Cardiac fibroblast (primary cell): ENCODE measurements around the gene TRIP13.
"Not testable (repeated sequence)": the region's sequence is repeated elsewhere in the genome, so short reads cannot be mapped to it uniquely, and the experiment has no call there.

Experiments used
- DNase-seq, 2 donors: peaks; one replicate each; pipeline versions ENCODE4 v3.0.0 to v3.0.0-alpha.2; 2010; ENCODE audit warnings: low read depth in 2 of 2
- H3K4me3 ChIP-seq, 2 donors: replicated peaks in 1 of 2; 1 replicate in 1 of 2; 2 replicates in 1 of 2; pipeline ENCODE4 v1.5.1; 2011; ENCODE audit warnings: low read depth in 2 of 2, low read length in 2 of 2, mild to moderate bottlenecking in 2 of 2, moderate library complexity in 1 of 2
- TF ChIP-seq, protein P1 (sequence below): IDR thresholded peaks from one replicate; pipeline ENCODE4 v1.5.1; 2011; ENCODE audit warnings: low read depth, mild to moderate bottlenecking, low read length, inconsistent platforms

Gene TRIP13, protein sequence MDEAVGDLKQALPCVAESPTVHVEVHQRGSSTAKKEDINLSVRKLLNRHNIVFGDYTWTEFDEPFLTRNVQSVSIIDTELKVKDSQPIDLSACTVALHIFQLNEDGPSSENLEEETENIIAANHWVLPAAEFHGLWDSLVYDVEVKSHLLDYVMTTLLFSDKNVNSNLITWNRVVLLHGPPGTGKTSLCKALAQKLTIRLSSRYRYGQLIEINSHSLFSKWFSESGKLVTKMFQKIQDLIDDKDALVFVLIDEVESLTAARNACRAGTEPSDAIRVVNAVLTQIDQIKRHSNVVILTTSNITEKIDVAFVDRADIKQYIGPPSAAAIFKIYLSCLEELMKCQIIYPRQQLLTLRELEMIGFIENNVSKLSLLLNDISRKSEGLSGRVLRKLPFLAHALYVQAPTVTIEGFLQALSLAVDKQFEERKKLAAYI

DNA sequence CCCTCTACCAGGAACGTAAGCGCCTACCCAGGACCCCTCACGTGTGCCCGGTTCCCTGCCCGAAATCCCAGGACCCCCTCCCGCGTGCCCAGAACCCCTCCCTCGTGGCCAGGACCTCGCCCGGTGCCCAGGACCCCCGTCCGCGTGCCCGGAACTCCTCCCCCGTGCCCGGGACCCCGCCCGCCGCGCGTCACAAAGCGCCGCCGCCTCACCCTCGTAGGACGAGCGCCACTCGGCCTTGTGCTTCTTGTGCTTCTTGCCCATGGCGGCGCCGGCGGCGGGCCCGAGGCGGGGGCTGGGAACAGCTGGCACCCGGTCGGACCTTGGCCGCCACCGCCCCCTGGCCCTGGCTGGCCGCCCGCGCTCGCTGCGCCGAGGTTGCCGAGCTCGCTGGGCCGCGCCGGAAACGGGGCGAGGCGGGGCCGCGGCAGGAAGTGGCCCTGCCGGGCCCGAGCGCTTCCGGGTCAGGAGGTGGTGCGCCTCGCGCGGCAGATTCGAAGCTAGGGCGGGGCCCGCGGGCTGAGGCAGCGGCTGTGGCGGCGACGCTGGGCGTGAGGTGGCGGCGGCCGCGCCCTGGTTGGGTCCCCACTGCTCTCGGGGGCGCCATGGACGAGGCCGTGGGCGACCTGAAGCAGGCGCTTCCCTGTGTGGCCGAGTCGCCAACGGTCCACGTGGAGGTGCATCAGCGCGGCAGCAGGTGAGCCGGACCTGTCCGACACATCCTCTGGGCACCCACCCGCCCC, at the start of gene TRIP13, which contains the start of gene BRD9:
Gene TRIP13, plus strand, starts transcription at position 491 of the 743 bp plus-strand sequence. Its CDS starts 115 bp downstream, at position 606.
Gene BRD9, minus strand, starts transcription at position 408 of the 743 bp plus-strand sequence. Its CDS starts 144 bp downstream, at position 264.
- H3K4me3 ChIP-seq = peak within 1 kb of the TSS; percentile 73 to 91
- TF ChIP-seq, protein P1, sequence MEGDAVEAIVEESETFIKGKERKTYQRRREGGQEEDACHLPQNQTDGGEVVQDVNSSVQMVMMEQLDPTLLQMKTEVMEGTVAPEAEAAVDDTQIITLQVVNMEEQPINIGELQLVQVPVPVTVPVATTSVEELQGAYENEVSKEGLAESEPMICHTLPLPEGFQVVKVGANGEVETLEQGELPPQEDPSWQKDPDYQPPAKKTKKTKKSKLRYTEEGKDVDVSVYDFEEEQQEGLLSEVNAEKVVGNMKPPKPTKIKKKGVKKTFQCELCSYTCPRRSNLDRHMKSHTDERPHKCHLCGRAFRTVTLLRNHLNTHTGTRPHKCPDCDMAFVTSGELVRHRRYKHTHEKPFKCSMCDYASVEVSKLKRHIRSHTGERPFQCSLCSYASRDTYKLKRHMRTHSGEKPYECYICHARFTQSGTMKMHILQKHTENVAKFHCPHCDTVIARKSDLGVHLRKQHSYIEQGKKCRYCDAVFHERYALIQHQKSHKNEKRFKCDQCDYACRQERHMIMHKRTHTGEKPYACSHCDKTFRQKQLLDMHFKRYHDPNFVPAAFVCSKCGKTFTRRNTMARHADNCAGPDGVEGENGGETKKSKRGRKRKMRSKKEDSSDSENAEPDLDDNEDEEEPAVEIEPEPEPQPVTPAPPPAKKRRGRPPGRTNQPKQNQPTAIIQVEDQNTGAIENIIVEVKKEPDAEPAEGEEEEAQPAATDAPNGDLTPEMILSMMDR = no peak
- DNase-seq = peak; percentile 70 to 77

DNA sequence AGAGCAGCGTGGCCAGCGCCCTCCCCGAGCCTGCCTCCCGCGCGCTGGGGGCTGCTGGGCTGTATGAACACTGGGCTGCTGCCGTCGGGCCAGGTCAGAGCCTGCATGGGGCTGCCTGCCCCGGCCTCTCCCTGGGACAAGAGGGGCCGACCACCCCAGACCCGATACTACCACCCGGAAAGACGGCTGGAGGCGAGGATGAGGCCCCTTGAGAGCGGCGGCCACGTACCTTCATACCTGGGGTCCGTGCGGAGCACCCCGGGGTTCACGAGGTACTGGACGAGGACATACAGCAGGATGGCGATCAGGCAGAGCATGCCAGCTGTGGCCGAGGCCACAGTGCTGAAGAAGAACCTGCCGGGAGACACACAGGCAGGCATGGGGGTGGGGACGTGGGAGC, 49.3 kb upstream of the TRIP13 start:
- not testable (repeated sequence) for DNase-seq, H3K4me3 ChIP-seq

DNA sequence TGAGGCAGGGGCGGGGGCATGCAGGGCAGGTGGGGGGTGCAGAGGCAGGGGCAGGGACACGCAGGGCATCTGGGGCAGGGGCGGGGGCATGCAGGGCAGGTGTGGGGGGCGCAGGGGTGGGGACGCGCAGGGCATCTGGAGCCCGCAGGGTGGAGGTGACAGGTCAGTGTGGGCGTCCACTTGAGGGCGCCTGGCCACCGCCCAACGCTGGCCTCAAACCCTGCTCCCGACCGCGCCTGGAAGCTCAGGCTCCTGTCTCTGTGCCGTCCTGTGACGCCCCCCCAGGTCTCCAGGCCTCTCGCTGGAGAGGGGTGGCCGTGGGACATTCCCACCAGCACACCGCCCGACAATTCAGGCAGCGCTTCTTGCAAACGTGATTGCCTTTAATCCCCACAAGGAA, 48.8 kb upstream of the TRIP13 start:
- not testable (repeated sequence) for DNase-seq, H3K4me3 ChIP-seq

DNA sequence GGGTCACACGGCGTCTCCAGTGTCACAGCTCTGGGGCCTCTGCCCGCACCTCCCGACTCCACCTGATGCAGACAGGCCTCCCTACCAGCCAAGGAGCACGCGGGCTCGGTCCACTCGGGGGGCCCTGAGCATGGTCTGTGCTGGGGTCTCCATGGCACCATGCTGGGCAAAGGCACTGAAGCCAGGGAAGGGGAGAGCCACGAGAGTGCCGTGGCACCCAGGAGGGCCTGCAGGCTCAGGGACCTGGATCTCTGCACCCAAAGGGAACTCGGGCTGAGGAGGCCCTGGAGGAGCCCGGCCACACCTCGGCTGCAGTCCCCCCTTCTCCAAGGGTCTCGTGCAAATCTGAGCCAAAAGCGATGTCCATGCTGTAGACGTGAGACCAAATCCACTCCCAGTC, 48.3 kb upstream of the TRIP13 start:
- not testable (repeated sequence) for DNase-seq, H3K4me3 ChIP-seq

DNA sequence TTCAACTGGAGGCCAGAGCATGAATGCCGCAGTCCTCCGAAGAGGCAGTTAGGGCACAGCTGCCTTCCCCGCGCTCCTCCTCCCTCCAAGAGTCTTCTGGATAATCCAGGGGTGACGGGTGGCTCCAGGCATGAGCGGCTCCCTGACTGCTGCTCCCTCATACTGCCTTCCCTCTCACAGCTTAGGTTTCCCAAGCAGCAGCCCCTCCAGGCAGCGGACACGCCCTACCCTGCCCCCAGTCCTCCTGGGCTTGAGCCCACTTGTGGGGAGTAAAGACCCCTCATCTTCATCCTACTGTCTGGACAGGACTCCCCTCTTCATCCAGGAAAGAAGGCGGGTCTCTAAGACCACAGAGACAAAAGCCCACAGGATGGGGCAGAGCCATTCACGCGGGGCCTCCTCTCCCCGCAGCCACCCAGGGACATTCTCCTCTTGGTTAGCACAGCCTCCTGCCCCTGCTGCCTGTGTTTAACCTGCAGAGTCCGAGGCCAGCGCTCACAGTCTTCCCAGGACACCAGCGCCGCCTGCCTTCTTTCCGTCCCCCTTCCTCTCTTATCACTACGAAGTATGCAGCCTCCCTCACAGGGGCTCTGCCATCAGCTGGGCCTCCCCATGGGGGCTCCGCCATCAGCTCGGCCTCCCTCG, 47.5 kb upstream of the TRIP13 start:
- DNase-seq, H3K4me3 ChIP-seq: not testable (repeated sequence)

DNA sequence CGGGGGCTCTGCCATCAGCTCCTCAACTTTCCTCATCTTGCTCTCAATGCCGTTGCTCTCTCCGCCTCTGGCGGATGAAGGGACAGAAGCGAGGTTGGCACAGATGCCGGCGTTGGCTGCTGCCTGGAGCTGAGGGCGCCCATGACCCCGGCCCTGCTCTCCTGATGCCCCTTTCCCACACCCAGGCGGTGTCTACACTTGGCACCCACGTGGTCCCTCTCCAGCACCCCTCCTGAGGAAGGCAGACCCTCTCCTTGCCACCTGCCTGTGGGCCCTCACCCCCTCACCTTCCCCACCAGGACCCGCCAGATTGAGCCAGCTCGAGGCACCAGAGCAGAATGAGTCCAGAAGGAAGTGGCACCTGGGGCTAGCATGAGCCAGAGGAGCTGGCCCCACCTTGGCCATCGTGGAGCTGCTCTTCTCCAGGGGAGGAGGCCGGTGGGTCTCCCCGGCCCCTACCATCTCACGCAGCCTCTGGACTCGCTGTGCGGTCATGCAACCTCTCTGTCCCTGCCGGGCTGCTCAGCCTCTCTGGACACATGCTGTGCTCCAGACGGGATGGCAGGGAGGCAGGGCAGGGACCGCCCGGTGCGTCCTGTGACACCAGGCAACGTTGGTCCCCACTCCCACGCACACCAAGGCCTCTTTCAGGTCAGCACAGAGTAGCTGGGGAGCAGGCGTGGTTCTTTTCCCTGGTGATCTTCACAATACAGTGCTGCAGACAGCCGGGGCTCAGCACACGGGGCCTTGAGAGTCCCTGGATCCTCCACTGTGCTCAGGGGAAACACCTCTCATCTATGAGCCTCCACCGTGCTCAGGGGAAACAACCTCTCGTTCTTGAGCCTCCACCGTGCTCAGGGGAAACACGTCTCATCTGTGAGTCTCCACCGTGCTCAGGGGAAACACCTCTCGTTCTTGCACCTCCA, 46.7 kb upstream of the TRIP13 start:
- not testable (repeated sequence) for DNase-seq, H3K4me3 ChIP-seq

DNA sequence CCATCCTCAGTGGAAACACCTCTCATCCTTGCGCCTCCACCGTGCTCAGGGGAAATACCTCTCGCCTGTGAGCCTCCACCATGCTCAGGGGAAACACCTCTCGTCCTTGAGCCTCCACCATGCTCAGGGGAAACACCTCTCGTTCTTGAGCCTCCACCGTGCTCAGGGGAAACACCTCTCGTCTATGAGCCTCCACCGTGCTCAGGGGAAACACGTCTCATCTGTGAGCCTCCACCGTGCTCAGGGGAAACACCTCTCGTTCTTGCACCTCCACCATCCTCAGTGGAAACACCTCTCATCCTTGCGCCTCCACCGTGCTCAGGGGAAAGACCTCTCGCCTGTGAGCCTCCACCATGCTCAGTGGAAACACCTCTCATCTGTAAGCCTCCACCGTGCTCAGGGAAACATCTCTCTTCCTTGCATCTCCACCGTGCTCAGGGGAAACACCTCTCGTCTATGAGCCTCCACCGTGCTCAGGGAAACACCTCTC, 46.0 kb upstream of the TRIP13 start:
- not testable (repeated sequence) for DNase-seq, H3K4me3 ChIP-seq

DNA sequence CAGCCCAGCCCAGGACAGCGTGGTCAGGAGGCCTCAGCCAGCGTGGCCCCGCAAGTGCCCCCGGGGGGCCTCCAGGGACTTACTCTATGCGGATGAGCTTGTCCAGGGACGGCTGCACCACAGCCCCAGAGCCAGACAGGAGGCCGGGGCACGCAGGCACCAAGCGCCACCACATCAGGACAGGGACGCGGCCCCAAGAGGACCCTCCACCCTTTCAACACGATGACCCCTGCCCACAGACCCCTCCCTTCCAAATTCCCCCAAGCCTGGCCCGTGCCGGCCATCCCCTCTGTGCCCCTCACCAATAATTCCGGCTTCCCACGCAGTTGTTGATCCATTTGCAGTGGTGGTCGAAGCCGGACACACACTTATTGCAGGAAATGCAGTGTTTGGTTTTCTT, 45.5 kb upstream of the TRIP13 start:
- DNase-seq, H3K4me3 ChIP-seq: not testable (repeated sequence)

DNA sequence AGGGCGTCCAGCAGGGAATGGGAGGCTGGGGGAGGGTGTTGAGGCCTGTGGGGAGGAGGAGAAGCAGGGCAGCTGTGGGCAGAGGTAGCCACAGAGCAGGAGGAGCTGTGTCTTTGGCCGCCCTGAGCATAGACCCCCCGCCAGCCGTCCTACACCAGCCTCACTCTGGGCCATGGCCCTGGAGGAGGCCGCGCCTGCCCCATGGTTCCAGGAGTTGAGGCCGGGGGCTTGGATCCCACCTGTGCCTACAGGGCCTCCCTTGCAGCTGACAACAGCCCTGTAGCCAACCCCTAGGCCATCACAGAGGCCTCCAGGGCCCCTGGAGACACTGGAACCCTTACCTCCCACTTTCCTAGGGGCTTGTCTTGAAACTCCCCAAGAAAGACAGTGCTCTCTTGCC, 44.9 kb upstream of the TRIP13 start:
- not testable (repeated sequence) for DNase-seq

DNA sequence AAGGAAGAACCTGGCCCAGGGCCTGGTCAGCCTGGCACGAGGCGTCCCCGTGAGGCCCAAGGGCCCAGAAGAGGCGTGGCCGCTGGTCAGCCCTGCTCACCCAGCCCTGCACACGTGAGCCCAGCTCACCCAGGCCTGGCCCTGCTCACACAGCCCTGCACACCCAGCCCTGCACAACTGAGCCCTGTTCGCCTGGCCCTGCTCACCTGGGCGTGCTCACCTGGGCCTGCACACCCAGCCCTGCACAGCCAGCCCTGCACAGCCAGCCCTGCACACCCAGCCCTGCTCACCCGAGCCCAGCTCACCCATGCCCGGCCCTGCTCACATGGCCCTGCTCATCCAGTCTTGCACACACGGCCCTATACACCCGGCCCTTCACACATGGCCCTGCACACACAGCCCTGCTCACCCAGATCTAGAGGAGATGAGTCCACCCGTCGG, 44.0 kb upstream of the TRIP13 start:
- TF ChIP-seq, protein P1 = no peak
- DNase-seq = no peak

More for the DNA sequence above, 44.9 kb upstream of the TRIP13 start:
- H3K4me3 ChIP-seq = not testable (repeated sequence)

More for the DNA sequence above, 44.0 kb upstream of the TRIP13 start:
- H3K4me3 ChIP-seq = no peak overlapping the region
